ENCODE data around the gene EHD4.

The EHD4 gene

DNA sequence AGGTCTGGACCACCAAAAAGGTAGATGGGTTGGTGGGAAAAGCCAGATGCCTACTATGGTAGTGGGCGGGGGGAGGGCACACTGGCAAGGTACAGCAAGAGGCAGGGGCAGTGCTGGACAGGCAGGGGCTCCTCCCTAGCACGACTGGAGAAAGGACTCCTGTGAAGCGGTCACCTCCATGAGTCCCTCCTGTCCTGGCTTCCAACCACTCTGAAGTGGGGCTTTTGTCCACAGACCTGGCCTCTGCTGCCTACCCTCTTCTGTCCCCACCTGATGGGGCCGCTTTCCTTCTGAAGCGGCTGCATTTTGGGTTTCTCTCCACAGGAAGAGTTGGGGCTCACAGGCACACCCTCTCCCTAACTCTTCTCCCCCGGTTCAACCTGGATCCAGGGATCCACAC, 75.8 kb downstream of the EHD4 start:
- no peak for DNase-seq (ENCODE audit: low spot score)

GRCh38 chr15:41895957-41896356, 76.4 kb downstream of the EHD4 start:
- no peak for DNase-seq (ENCODE audit: low spot score)

DNA sequence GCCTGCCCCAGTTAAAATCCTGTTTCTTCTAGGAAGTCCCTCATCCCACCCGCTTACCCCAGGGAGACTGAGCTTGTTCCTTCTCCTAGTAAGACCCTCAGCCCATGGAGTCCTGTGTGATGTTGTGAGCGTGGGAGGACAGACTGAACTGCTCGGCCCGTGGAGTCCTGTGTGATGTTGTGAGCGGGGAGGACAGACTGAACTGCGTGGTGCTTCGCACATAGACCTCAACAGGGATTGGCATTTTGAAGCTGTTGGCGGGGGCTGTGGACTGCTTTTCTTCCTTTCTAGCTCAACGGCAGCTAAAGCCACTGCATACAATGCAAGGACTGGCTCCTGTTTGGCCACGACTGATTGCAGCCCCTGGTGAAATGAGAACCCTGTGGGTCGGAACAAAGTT, 76.9 kb downstream of the EHD4 start:
- no peak for DNase-seq (ENCODE audit: low spot score)

GRCh38 chr15:41894791-41895463, 77.4 kb downstream of the EHD4 start:
- DNase-seq (ENCODE audit: low spot score) = peak; percentile 81

DNA sequence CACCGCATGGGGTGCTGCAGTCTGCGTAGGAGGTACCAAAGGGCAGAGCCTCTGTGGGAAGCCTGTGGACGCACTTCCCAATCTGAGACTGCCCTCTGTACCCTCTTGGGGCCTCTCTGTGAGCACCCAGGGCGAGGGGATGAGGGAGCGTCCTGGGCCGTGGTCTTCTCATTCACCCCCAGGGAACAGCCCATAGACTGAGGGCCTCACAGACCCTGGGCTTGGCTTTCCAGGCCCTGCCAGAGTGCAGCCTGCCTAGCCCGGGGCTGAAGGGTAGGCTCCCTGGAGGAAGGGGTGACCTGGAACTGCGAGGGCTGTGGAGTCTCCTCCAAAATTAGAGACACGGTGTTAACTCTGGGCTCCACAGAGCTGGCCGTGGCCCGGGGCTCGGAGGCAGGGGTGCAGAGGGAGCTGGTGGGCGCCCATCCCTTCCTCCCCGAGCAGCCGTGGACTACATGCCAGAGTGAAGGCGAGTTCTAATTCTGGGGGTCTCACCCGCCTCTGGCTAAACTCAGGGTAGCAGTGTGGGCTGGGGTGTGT, 78.0 kb downstream of the EHD4 start:
- DNase-seq (ENCODE audit: low spot score) = no peak

DNA sequence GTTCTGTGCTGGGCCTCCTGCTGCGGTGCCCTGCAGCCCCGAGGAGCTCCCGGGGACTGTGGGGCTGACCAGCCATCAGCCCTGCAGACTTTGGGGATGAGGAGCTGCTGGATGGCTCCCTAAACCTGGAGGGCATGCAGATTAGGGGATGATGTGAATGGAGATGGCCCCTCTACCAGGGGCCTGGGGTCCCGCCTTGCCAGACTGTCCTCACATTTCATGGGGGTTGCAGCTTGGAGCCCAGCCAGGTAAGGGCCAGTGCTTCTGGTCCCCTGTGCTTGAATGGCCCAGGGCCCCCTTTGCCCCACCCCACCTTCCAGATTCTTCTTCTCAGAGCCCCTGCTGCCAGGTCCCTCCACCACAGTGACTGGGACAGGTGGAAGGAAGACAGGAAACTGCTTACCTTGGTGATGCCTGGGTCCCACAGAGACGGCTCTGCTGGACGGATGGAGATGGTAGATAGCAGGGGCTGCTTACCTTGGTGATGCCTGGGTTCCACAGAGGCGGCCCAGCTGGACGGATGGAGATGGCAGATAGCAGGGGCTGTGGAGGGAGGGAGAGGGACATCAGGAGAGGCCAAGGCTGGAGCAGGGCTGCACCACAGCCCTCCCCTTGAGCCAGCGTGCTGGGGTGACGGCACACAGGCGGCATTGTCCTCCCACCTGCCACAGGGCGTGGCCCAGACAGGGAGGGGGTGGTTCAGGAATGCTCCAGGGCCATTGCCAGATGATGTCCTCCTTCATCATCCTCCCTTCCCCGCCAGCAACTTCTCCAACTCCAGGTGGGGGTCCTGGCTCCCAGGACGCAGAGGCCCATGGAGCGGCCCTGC, 78.7 kb downstream of the EHD4 start, which contains the start of gene SPTBN5:
TSS of gene SPTBN5 (minus strand) at position 632 of the 829 bp plus-strand sequence. CDS start at position 76, 556 bp downstream.
- peak; percentile 54 for DNase-seq (ENCODE audit: low spot score)

- peak; percentile 43 for DNase-seq (ENCODE audit: low spot score)
These were observed 79.5 kb downstream of the EHD4 start for GRCh38 chr15:41892621-41893421.

DNA sequence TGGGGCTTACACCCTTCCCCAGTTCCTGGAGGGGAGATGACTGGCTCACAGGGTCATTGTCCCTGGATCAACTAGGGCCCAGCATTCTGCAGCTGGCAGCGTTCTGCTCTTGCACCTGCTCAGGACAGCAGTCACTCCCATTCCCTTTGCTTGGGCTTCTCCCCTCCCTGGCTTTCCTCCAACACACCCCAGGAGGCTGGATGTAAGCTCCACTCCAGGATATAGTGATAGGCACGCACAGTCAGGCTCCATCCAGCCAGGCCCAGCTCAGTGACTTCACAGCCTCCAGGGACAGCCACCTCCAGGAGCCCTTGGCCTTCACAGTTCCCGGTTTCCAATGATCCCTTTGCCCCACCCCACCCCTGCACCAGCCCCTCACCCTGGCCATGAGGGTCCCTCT, 80.4 kb downstream of the EHD4 start:
- DNase-seq (ENCODE audit: low spot score) = no peak

GRCh38 chr15:41891226-41891625, 81.1 kb downstream of the EHD4 start:
- no peak for DNase-seq (ENCODE audit: low spot score)

- no peak for DNase-seq (ENCODE audit: low spot score)
These were observed 82.2 kb downstream of the EHD4 start for GRCh38 chr15:41890050-41890690.

DNA sequence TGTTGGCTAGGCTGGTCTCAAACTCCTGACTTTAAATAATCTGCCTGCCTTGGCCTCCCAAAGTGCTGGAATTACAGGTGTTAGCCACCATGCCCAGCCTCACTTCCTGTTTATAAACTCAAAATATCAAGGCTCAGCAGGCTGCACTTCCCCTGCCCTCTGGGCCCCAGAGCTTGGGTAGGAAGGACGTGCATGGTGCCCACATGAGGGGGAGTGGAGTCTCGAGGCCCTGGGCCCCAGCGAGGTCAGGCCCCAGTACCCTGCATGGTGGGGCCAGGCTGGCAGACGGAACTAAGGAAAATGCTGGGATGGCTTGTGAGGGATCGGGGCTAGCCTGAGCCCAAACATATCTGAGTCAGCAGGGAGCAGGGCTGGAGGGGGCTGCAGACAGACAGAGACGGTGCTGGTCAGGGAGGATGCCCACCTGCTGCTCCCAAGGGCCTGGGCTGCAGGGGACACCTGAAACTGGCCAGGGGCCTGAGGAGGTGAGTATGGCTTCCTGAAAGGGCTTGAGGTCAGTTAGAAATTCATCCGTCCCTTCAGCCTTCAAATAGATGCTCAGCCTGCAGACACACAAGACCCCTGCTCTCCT, 83.6 kb downstream of the EHD4 start:
- no peak for DNase-seq (ENCODE audit: low spot score)

DNA sequence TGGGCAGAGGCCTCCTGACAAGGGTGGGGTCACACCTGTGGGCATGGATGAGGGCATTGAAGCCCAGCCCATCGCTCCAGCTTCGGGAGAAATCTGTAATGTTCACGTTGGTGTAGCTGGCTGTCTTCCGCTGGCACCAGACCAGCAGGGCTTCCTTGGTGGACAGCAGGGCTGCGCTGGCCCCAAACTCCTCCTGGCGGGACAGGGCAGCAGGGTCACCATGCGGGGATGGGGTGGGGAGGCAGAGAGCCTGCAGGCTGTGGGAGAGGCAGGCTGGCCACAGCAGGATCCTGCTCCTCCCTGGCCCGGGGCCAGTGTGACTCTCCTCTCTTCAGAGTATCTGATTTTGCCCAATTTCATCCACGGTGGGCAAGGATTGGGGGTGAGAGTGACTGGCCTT, 84.5 kb downstream of the EHD4 start:
- DNase-seq (ENCODE audit: low spot score) = no peak

DNA sequence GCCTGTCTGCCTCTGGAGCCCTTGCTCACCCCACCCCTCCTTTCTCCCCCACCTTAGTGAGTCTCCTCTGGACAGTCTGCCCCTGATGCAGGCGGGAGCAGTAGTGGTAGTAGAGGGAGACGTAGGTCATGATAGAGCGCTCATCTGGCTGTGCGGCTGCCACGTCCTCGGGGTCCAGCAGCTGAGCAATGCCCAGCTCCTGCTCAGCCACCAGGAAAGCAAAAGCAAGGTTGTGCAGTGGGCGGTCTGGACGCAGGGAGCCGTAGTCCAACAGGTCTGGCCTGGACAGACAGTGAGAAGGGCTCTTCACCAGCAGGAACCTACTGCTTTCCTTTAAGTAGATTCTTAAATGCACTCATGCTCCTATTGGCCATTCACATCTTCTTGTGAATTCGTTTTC, 85.2 kb downstream of the EHD4 start:
- no peak for DNase-seq (ENCODE audit: low spot score)

DNA sequence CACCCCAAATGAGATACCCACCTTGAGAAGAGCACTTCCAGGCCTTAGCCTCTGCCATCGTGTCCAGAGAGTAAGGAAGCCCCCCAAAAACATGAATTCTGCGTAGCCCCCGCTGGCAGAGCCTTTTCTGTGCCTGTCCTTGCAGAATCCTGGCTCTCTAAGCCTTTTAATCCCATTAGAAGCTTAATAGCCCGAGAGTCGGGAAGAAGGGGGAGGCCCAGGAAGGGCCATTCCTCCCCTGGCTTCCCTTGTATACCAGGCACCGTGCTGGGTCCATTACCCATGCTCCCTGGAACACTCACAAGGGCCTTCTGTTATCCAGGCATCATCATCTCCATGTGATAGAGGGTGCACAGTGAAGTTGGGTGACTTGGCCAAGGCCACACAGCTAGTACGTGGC, 85.6 kb downstream of the EHD4 start:
- no peak for DNase-seq (ENCODE audit: low spot score)

- no peak for DNase-seq (ENCODE audit: low spot score)
These were observed 86.5 kb downstream of the EHD4 start for GRCh38 chr15:41885841-41886240.

DNA sequence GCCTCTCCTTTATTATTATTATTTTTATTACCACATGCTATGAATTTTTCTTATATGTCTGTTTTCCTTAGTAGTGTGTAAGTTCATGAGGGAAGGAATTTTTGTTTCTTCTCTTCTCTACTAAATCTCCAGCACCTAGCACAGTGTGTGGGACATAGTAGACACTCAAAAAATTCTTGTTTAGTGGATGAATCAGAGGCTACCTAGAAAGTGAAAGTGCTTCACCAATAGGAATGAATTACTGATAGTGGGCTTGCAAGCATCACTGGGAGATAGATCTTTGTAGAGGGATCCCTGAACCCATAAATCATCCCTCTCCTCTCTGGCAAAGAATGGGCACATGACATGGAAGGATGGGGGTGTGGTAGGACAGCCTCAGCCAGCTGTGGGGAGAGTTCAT, 87.0 kb downstream of the EHD4 start:
- DNase-seq (ENCODE audit: low spot score) = no peak

- no peak for DNase-seq (ENCODE audit: low spot score)
These were observed 87.9 kb downstream of the EHD4 start for GRCh38 chr15:41884458-41884857.

- no peak for DNase-seq (ENCODE audit: low spot score)
These were observed 88.9 kb downstream of the EHD4 start for GRCh38 chr15:41883484-41883825.

DNA sequence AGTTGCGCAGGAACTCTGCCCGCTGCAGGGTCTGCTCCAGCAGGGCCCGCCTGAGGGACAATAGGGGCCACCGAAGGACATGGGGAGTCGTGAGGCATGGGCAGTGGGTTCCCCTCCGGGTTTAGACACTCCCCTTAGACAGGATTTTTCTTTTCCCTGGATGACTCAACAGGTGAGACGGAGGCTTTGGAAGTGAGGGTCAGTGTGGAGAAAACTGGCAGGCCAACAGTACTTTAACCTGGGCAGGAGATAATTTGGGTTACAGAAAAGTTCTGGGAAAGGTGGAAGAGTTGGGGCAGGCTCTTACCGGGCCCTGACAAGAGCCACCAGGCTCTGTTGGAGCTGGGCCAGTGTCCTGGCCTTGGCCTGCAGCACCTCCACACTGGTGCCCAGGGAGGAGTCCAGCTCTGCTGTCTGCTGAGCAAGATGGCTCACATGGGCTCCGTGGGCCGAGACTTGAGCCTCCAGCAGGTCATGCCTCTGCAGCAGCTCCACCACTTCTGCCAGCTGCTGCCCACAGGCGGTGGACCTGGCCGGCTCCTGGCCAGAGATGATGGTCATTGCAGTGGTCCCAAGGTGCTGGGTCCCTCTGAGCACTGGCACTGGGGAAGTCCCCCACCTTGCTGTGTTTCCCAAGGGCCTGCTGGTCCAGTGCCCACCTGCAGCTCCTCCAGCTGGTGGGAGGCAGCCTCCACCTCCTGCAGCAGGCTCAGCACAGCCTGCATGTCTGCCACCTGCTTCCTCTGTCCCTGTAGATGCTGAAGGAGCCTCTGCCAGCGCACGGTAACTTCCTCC, 89.5 kb downstream of the EHD4 start:
- no peak for DNase-seq (ENCODE audit: low spot score)

DNA sequence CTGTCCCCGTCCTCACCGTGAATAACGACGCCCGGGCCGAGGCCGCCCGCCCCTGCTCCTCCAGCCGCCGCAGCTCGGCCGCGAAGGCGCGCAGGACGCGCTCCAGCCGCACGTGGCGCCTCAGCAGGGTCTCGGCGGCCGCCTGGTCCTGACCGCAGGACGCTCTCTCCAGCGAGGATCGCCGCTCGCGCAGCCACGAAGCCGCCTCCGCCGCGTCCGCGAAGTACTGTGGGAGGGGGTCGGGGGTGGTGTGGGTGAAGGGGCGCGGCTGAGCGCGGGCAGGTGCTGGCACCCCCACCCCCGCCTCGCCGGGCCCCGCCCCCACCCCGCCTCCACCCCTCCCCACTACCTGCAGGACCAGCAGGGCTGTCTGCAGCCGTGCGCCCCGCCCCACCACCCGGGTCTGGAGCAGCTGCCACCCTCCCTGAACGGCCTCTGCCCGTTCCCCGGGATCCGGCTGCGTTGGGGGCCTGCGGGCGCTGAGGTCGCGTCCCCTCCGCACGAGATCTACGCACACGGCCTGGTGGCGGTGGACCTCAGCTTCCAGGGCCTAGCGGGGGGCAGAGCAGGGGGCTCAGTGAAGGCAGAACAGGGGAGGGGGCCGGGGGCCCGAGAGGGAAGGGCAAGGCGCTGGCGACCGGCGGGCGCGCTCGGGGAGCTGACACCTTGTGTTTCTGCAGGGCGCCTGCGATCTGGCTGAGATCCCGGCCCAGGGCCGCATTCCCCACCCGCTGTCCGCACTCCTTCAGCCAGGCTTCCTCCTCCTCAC, 90.3 kb downstream of the EHD4 start:
- no peak for DNase-seq (ENCODE audit: low spot score)

Data from SK-N-DZ (cell line).